ENCODE data around the gene STAT5B.

Gene STAT5B

GRCh38 chr17:42283241-42284023 is 7.2 kb upstream of the STAT5B start:
- H3K9me3 ChIP-seq (ENCODE audit: control insufficient read depth in 1 of 2, low read length in 2 of 2), result no peaks in the 10 kb centered on the region
- no peaks in the 10 kb centered on the region for H3K36me3 ChIP-seq (ENCODE audit: control insufficient read depth in 1 of 2, insufficient read depth in 2 of 2, low read length in 2 of 2)
- no peak overlapping the region for H3K27ac ChIP-seq (ENCODE audit: low read length)
- H3K27me3 ChIP-seq (ENCODE audit: low read depth, low read length), result no peaks in the 10 kb centered on the region
- H3K4me3 ChIP-seq (ENCODE audit: low read depth in 1 of 2, low read length in 2 of 2), result no peak overlapping the region
- peaks cover 3 to 16% of the 10 kb centered on the region in 2 donors for H3K4me1 ChIP-seq (ENCODE audit: control insufficient read depth in 1 of 2, insufficient read depth in 2 of 2, low read length in 2 of 2)

- Histone ChIP-seq H3K4me1 (ENCODE audit: control insufficient read depth in 1 of 2, insufficient read depth in 2 of 2, low read length in 2 of 2) (peaks cover under 1 to 14% of the 10 kb centered on the region in 2 donors), H3K27ac (ENCODE audit: low read length) (no peak overlapping the region)
Observed at GRCh38 chr17:42282478-42283080, 6.4 kb upstream of the STAT5B start.

DNA sequence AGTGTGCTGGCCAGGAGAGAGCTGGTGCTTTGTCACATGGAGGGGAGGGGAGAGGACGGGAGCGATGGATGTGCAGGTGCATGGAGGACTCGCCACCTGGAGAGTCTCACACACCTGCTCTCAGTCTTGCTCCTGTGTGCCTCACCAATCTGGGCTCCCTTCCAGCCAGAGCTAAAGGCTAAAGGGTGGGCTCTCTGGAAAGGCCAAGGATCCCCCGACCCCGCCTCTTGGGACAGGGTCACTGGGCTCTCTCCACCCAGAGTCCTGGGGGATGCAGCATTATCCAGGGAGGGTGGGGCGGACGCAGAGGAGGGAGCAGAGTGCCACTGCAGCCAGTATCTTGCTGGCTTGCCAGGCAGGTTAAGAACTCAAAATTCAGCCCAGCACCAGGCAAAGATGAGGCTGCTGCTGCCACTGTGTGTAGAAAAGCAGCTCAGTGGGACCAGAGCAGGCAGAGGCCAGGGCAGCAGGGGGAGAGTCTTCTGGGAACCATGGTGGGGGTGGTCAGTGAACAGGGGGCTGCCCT is 5.4 kb upstream of the STAT5B start:
- Histone ChIP-seq H3K36me3 (ENCODE audit: control insufficient read depth in 1 of 2, insufficient read depth in 2 of 2, low read length in 2 of 2) (no peaks in the 10 kb centered on the region), H3K27me3 (ENCODE audit: low read depth, low read length) (no peaks in the 10 kb centered on the region), H3K9me3 (ENCODE audit: control insufficient read depth in 1 of 2, low read length in 2 of 2) (no peaks in the 10 kb centered on the region), H3K4me1 (ENCODE audit: control insufficient read depth in 1 of 2, insufficient read depth in 2 of 2, low read length in 2 of 2) (peaks cover 0 to 12% of the 10 kb centered on the region in 2 donors), H3K4me3 (ENCODE audit: low read depth in 1 of 2, low read length in 2 of 2) (no peak overlapping the region), H3K27ac (ENCODE audit: low read length) (no peak overlapping the region)

More at GRCh38 chr17:42282478-42283080, 6.4 kb upstream of the STAT5B start:
- Histone ChIP-seq H3K9me3 (ENCODE audit: control insufficient read depth in 1 of 2, low read length in 2 of 2) (no peaks in the 10 kb centered on the region), H3K4me3 (ENCODE audit: low read depth in 1 of 2, low read length in 2 of 2) (no peak overlapping the region), H3K27me3 (ENCODE audit: low read depth, low read length) (no peaks in the 10 kb centered on the region), H3K36me3 (ENCODE audit: control insufficient read depth in 1 of 2, insufficient read depth in 2 of 2, low read length in 2 of 2) (no peaks in the 10 kb centered on the region)

DNA sequence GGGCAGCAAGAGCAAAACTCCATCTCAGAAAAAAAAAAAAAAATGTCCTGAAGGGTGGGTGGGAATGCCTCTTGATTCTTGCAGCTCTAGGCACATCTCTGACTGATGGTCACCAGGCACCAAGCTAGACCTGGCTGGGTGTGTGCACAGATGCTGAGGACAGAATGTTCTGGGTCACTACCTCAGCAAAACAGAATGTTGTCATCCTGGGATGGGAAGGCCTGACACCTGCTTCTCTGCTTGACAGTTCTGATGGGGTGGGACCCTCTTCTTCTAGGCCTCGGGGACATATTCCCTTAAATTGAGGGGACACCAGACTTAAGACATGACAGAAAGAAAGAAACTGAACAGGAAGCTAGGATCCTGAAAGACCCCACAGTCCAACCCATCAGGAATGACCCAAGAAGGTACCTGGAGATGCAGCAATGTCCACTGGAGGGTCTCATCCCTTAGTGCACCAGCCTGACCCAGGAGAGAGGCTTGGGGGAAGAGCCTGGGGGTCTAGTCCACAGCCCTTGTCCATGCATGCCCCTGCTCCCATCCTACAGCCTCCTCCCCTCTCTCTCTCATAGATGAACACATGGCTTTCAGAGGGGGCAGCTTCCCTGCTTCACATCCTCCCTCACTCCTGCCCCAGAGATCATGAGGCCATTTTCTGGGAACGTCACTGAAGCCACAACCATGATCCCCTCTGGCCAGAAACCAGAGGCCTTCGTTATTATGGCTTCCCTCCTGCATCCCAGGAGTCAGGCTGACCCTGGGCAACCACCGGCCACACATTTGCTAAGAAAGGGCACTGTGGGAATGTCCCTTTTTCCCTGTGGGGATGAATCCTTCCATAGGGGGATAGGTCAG is 3.8 kb upstream of the STAT5B start:
- H3K4me1 ChIP-seq (ENCODE audit: control insufficient read depth in 1 of 2, insufficient read depth in 2 of 2, low read length in 2 of 2), result peaks cover 0 to 11% of the 10 kb centered on the region in 2 donors
- H3K9me3 ChIP-seq (ENCODE audit: control insufficient read depth in 1 of 2, low read length in 2 of 2), result no peaks in the 10 kb centered on the region
- H3K36me3 ChIP-seq (ENCODE audit: control insufficient read depth in 1 of 2, insufficient read depth in 2 of 2, low read length in 2 of 2), result no peaks in the 10 kb centered on the region
- H3K4me3 ChIP-seq (ENCODE audit: low read depth in 1 of 2, low read length in 2 of 2), result no peak overlapping the region
- H3K27ac ChIP-seq (ENCODE audit: low read length), result no peak overlapping the region
- H3K27me3 ChIP-seq (ENCODE audit: low read depth, low read length), result no peaks in the 10 kb centered on the region

- Histone ChIP-seq H3K27me3 (ENCODE audit: low read depth, low read length) (no peaks in the 10 kb centered on the region), H3K27ac (ENCODE audit: low read length) (peak overlapping the region; percentile 39), H3K36me3 (ENCODE audit: control insufficient read depth in 1 of 2, insufficient read depth in 2 of 2, low read length in 2 of 2) (no peaks in the 10 kb centered on the region), H3K9me3 (ENCODE audit: control insufficient read depth in 1 of 2, low read length in 2 of 2) (no peaks in the 10 kb centered on the region), H3K4me1 (ENCODE audit: control insufficient read depth in 1 of 2, insufficient read depth in 2 of 2, low read length in 2 of 2) (peaks cover 0 to 20% of the 10 kb centered on the region in 2 donors), H3K4me3 (ENCODE audit: low read depth in 1 of 2, low read length in 2 of 2) (peak overlapping the region; percentile 57 to 72)
Observed at GRCh38 chr17:42277342-42277712, 1.1 kb upstream of the STAT5B start.

GRCh38 chr17:42276609-42277341 is 584 bp upstream of the STAT5B start:
- Histone ChIP-seq H3K27ac (ENCODE audit: low read length) (peak overlapping the region; percentile 39), H3K4me3 (ENCODE audit: low read depth in 1 of 2, low read length in 2 of 2) (peak overlapping the region; percentile 57 to 72), H3K36me3 (ENCODE audit: control insufficient read depth in 1 of 2, insufficient read depth in 2 of 2, low read length in 2 of 2) (no peaks in the 10 kb centered on the region), H3K9me3 (ENCODE audit: control insufficient read depth in 1 of 2, low read length in 2 of 2) (no peaks in the 10 kb centered on the region), H3K4me1 (ENCODE audit: control insufficient read depth in 1 of 2, insufficient read depth in 2 of 2, low read length in 2 of 2) (peaks cover 0 to 22% of the 10 kb centered on the region in 2 donors), H3K27me3 (ENCODE audit: low read depth, low read length) (no peaks in the 10 kb centered on the region)

GRCh38 chr17:42275527-42276358 is 448 bp downstream of the STAT5B start:
- peak overlapping the region; percentile 72 to 86 for H3K4me3 ChIP-seq (ENCODE audit: low read depth in 1 of 2, low read length in 2 of 2)
- peak overlapping the region; percentile 76 for H3K27ac ChIP-seq (ENCODE audit: low read length)
- H3K4me1 ChIP-seq (ENCODE audit: control insufficient read depth in 1 of 2, insufficient read depth in 2 of 2, low read length in 2 of 2), result peaks cover 0 to 22% of the 10 kb centered on the region in 2 donors
- no peaks in the 10 kb centered on the region for H3K27me3 ChIP-seq (ENCODE audit: low read depth, low read length)
- H3K36me3 ChIP-seq (ENCODE audit: control insufficient read depth in 1 of 2, insufficient read depth in 2 of 2, low read length in 2 of 2), result no peaks in the 10 kb centered on the region
- no peaks in the 10 kb centered on the region for H3K9me3 ChIP-seq (ENCODE audit: control insufficient read depth in 1 of 2, low read length in 2 of 2)

GRCh38 chr17:42274812-42275526 is 1.2 kb downstream of the STAT5B start:
- no peaks in the 10 kb centered on the region for H3K36me3 ChIP-seq (ENCODE audit: control insufficient read depth in 1 of 2, insufficient read depth in 2 of 2, low read length in 2 of 2)
- H3K4me1 ChIP-seq (ENCODE audit: control insufficient read depth in 1 of 2, insufficient read depth in 2 of 2, low read length in 2 of 2), result peaks cover 0 to 22% of the 10 kb centered on the region in 2 donors
- peak overlapping the region; percentile 72 to 86 for H3K4me3 ChIP-seq (ENCODE audit: low read depth in 1 of 2, low read length in 2 of 2)
- H3K9me3 ChIP-seq (ENCODE audit: control insufficient read depth in 1 of 2, low read length in 2 of 2), result no peaks in the 10 kb centered on the region
- no peaks in the 10 kb centered on the region for H3K27me3 ChIP-seq (ENCODE audit: low read depth, low read length)
- H3K27ac ChIP-seq (ENCODE audit: low read length), result peak overlapping the region; percentile 76

GRCh38 chr17:42274253-42274542 is 2.0 kb downstream of the STAT5B start:
- Histone ChIP-seq H3K36me3 (ENCODE audit: control insufficient read depth in 1 of 2, insufficient read depth in 2 of 2, low read length in 2 of 2) (no peaks in the 10 kb centered on the region), H3K9me3 (ENCODE audit: control insufficient read depth in 1 of 2, low read length in 2 of 2) (no peaks in the 10 kb centered on the region), H3K4me1 (ENCODE audit: control insufficient read depth in 1 of 2, insufficient read depth in 2 of 2, low read length in 2 of 2) (peaks cover 0 to 22% of the 10 kb centered on the region in 2 donors), H3K27me3 (ENCODE audit: low read depth, low read length) (no peaks in the 10 kb centered on the region), H3K4me3 (ENCODE audit: low read depth in 1 of 2, low read length in 2 of 2) (peak overlapping the region; percentile 72 to 86), H3K27ac (ENCODE audit: low read length) (peak overlapping the region; percentile 76)
